ENCODE results near the gene IKZF2.

The IKZF2 gene

DNA sequence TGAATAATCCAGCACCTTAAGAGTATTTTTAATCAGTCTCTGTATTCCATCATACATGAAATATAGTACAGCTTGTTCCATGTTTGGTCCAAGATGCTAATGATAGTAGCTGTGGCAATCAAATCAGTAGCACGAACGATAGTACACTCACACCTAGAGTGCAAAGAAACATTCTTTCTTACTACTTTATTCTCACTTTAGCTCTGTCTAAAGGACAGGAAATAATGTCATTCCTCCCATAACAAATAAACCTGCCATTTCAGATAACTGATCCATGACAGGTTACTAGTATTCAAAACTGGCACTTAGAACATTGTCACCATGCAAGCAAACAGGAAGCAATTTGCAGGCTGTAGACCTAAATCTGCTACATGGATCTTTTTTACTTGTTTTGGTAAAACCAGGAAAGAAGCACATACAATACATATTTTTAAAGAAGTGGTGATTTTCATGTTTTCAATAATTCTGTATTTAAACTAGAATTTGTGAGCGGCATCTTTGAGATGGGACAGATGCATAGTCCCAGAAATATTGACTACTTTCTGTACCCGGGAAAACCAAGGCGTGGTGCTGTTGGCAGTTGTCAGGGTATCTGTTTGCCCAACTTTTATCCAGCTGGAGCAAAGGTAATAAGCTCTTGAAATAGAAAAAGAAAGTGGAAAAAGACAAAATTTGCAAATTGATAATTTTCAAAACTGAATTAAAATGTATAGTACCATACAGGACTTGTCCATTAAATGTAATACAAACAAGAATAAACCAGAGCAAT, 49.5 kb downstream of the IKZF2 start:
- CTCF ChIA-PET = interaction anchor here (1.0 kb wide), 2 partner anchors 10 to 25 kb away, joined by 3 to 4 read pairs; no protein-coding TSS in a partner anchor
- Histone ChIP-seq H3K27ac (ENCODE audit: insufficient read depth in 1 of 2, low read depth in 1 of 2, low read length in 2 of 2, poor library complexity in 1 of 2, severe bottlenecking in 2 of 2) (no peak overlapping the region), H3K36me3 (ENCODE audit: control insufficient read depth in 4 of 4, insufficient read depth in 4 of 4, low read length in 3 of 4) (no peaks in the 10 kb centered on the region), H3K4me1 (ENCODE audit: control extremely low read depth in 1 of 4, control insufficient read depth in 4 of 4, insufficient read depth in 4 of 4, low read length in 3 of 4) (peaks cover 19 to 29% (median 22%) of the 10 kb centered on the region in 4 experiments), H3K4me3 (ENCODE audit: control insufficient read depth in 1 of 7, extremely low read depth in 1 of 7, insufficient read depth in 4 of 7, low read depth in 2 of 7, low read length in 6 of 7) (peak overlapping the region in 2 of 7 experiments; percentile 16 to 50), H3K9me3 (ENCODE audit: control extremely low read depth in 1 of 5, control insufficient read depth in 4 of 5, insufficient read depth in 2 of 5, low read depth in 1 of 5, low read length in 4 of 5) (no peaks in the 10 kb centered on the region), H3K27me3 (replicated peaks in 2 of 5; ENCODE audit: control insufficient read depth in 4 of 5, insufficient read depth in 5 of 5, low read length in 4 of 5) (no peaks in the 10 kb centered on the region)
- peak in 2 of 3 donors; percentile 40 to 60 for DNase-seq
- WGBS (ENCODE audit: insufficient coverage) = 75% methylated on average over 5 of the region's 5 CpGs
- POLR2A ChIA-PET = interaction anchor here (0.6 kb wide), 1 partner anchor 13 kb away, joined by 3 read pairs; no protein-coding TSS in a partner anchor

DNA sequence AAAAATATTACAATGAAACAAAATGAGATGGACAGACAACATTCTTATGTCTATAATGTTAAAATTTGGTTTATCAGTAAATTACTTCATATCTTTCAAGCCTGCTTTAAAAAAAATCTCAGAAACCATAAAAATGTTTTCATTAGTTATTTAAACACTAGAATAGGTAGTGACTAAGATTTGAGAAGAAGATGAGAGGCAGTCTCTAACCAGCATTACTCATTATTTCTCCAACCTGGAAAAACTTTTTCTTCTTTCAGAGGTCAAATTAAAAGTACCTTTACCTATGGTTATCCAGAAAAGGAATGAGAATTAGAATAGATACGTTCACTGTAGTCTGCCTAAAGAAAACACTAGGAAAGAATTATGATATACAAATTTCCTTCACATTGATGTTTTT, 50.3 kb downstream of the IKZF2 start:
- no CpG with 5 or more reads among the region's 1 CpG for WGBS (ENCODE audit: insufficient coverage)
- ChIA-PET CTCF (interaction anchor here (1.0 kb wide), 2 partner anchors 9 to 25 kb away, joined by 3 to 4 read pairs; no protein-coding TSS in a partner anchor), POLR2A (interaction anchor here (0.6 kb wide), 1 partner anchor 12 kb away, joined by 3 read pairs; no protein-coding TSS in a partner anchor)
- DNase-seq = no peak
- H3K4me1 ChIP-seq (ENCODE audit: control extremely low read depth in 1 of 4, control insufficient read depth in 4 of 4, insufficient read depth in 4 of 4, low read length in 3 of 4) = peaks cover 19 to 29% (median 22%) of the 10 kb centered on the region in 4 experiments
- no peaks in the 10 kb centered on the region for H3K9me3 ChIP-seq (ENCODE audit: control extremely low read depth in 1 of 5, control insufficient read depth in 4 of 5, insufficient read depth in 2 of 5, low read depth in 1 of 5, low read length in 4 of 5)
- no peak overlapping the region for H3K4me3 ChIP-seq (ENCODE audit: control insufficient read depth in 1 of 7, extremely low read depth in 1 of 7, insufficient read depth in 4 of 7, low read depth in 2 of 7, low read length in 6 of 7)
- H3K36me3 ChIP-seq (ENCODE audit: control insufficient read depth in 4 of 4, insufficient read depth in 4 of 4, low read length in 3 of 4) = no peaks in the 10 kb centered on the region
- H3K27me3 ChIP-seq (replicated peaks in 2 of 5; ENCODE audit: control insufficient read depth in 4 of 5, insufficient read depth in 5 of 5, low read length in 4 of 5) = no peaks in the 10 kb centered on the region
- no peak overlapping the region for H3K27ac ChIP-seq (ENCODE audit: insufficient read depth in 1 of 2, low read depth in 1 of 2, low read length in 2 of 2, poor library complexity in 1 of 2, severe bottlenecking in 2 of 2)

DNA sequence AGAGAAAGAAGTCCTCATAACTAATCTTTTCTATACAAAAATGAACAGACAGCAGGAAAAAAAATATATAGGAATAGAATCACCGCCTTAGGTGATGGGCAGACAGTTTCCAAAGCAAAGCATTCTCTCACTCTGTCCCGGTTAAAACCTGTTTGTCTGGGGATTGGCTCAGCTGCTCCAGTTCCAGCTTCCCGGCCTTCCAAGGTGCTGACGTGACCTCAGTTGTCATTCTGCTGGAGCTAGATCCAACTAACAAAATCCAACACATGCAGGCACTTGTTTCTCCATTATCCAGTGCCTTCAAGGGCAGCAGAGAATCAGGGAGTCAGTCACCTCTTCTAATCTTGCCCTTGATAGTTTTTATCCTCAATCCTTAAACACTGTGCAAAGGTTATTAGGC, 52.8 kb downstream of the IKZF2 start:
- WGBS (ENCODE audit: insufficient coverage) = 100% methylated on average over 4 of the region's 4 CpGs
- no peaks in the 10 kb centered on the region for H3K36me3 ChIP-seq (ENCODE audit: control insufficient read depth in 4 of 4, insufficient read depth in 4 of 4, low read length in 3 of 4)
- peaks cover 8 to 16% (median 9%) of the 10 kb centered on the region in 4 experiments for H3K4me1 ChIP-seq (ENCODE audit: control extremely low read depth in 1 of 4, control insufficient read depth in 4 of 4, insufficient read depth in 4 of 4, low read length in 3 of 4)
- CTCF ChIA-PET = interaction anchor here (0.7 to 1.2 kb wide), 2 partner anchors 51 to 54 kb away, joined by 3 read pairs; no protein-coding TSS in a partner anchor
- H3K9me3 ChIP-seq (ENCODE audit: control extremely low read depth in 1 of 5, control insufficient read depth in 4 of 5, insufficient read depth in 2 of 5, low read depth in 1 of 5, low read length in 4 of 5) = no peaks in the 10 kb centered on the region
- H3K27ac ChIP-seq (ENCODE audit: insufficient read depth in 1 of 2, low read depth in 1 of 2, low read length in 2 of 2, poor library complexity in 1 of 2, severe bottlenecking in 2 of 2) = no peak overlapping the region
- POLR2A ChIA-PET = no interaction called here
- H3K4me3 ChIP-seq (ENCODE audit: control insufficient read depth in 1 of 7, extremely low read depth in 1 of 7, insufficient read depth in 4 of 7, low read depth in 2 of 7, low read length in 6 of 7) = no peak overlapping the region
- H3K27me3 ChIP-seq (replicated peaks in 2 of 5; ENCODE audit: control insufficient read depth in 4 of 5, insufficient read depth in 5 of 5, low read length in 4 of 5) = no peaks in the 10 kb centered on the region
- DNase-seq = no peak

DNA sequence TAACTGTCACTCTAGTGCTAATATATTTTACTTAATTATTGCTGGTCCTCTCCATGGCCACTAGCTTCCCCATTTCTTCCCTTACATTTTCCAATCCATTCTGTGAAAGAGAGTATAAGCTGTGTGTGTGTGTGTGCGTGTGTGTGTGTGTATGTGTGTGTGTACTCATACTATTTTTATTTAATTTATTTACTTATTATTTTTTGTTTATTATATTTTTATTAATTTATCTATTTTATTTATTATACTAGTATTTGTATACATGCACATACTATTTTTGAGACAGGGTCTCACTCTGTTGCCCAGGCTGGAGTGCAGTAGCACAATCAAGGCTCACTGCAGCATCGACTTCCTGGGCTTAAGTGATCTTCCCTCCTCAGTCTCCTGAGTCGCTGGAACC, 59.6 kb downstream of the IKZF2 start:
- no peaks in the 10 kb centered on the region for H3K4me1 ChIP-seq (ENCODE audit: control extremely low read depth in 1 of 4, control insufficient read depth in 4 of 4, insufficient read depth in 4 of 4, low read length in 3 of 4)
- POLR2A ChIA-PET = interaction anchor here (0.6 kb wide), 1 partner anchor 58 kb away, joined by 3 read pairs; no protein-coding TSS in a partner anchor
- H3K9me3 ChIP-seq (ENCODE audit: control extremely low read depth in 1 of 5, control insufficient read depth in 4 of 5, insufficient read depth in 2 of 5, low read depth in 1 of 5, low read length in 4 of 5) = no peaks in the 10 kb centered on the region
- H3K27me3 ChIP-seq (replicated peaks in 2 of 5; ENCODE audit: control insufficient read depth in 4 of 5, insufficient read depth in 5 of 5, low read length in 4 of 5) = no peaks in the 10 kb centered on the region
- CTCF ChIA-PET = interaction anchor here (0.7 to 1.4 kb wide), 4 partner anchors 8 to 62 kb away, joined by 3 to 4 read pairs (median 4); no protein-coding TSS in a partner anchor
- H3K36me3 ChIP-seq (ENCODE audit: control insufficient read depth in 4 of 4, insufficient read depth in 4 of 4, low read length in 3 of 4) = peaks cover 0 to 4% (median 0%) of the 10 kb centered on the region in 4 experiments
- no peak for DNase-seq
- WGBS (ENCODE audit: insufficient coverage) = 100% methylated on average over 1 of the region's 3 CpGs
- no peak overlapping the region for H3K4me3 ChIP-seq (ENCODE audit: control insufficient read depth in 1 of 7, extremely low read depth in 1 of 7, insufficient read depth in 4 of 7, low read depth in 2 of 7, low read length in 6 of 7)
- no peak overlapping the region for H3K27ac ChIP-seq (ENCODE audit: insufficient read depth in 1 of 2, low read depth in 1 of 2, low read length in 2 of 2, poor library complexity in 1 of 2, severe bottlenecking in 2 of 2)

DNA sequence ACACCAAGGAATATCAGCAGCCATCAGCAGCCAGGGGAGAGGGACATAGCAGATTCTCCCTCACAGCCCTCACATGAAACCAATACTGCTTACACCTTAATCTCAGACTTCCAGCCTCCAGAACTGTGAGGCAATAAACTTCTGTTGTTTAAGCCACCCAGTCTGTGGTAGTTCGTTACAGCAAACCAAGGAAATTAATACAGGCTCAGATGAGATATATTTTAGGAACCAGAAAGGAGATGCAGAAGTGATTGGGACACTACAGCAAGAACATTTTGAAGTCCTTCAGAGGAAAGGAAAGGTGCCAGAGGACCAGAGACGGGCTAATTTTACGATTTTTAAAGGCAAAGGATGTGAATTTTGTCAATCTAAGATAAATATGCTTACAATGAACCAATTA, 60.6 kb downstream of the IKZF2 start:
- CTCF ChIA-PET = no interaction called here
- DNase-seq = no peak

DNA sequence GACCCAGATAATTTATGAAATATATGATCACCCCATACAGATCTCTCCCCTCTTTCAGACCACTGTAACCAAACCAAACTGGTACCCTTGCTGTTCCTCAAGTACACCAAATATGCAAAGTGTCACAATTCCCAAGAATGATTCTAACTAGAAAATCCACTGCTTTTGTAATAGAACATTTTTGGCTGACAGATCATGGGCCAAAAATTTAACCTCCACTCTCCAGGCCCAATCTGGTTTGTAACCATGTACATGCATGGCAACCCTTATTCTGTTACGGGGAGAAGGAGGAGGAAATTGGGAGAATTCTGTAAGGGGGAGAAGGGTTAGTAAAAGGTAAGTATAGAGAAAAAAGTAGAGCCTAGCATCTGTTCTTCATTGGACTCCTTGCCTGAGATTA, 62.0 kb downstream of the IKZF2 start:
- no peak for DNase-seq
- H3K36me3 ChIP-seq (ENCODE audit: control insufficient read depth in 4 of 4, insufficient read depth in 4 of 4, low read length in 3 of 4) = peaks cover 0 to 4% (median 0%) of the 10 kb centered on the region in 4 experiments
- H3K27ac ChIP-seq (ENCODE audit: insufficient read depth in 1 of 2, low read depth in 1 of 2, low read length in 2 of 2, poor library complexity in 1 of 2, severe bottlenecking in 2 of 2) = no peak overlapping the region
- H3K9me3 ChIP-seq (ENCODE audit: control extremely low read depth in 1 of 5, control insufficient read depth in 4 of 5, insufficient read depth in 2 of 5, low read depth in 1 of 5, low read length in 4 of 5) = no peaks in the 10 kb centered on the region
- no CpG with 5 or more reads among the region's 1 CpG for WGBS (ENCODE audit: insufficient coverage)
- ChIA-PET POLR2A (interaction anchor here (0.6 kb wide), 1 partner anchor 12 kb away, joined by 3 read pairs; no protein-coding TSS in a partner anchor), CTCF (no interaction called here)
- H3K27me3 ChIP-seq (replicated peaks in 2 of 5; ENCODE audit: control insufficient read depth in 4 of 5, insufficient read depth in 5 of 5, low read length in 4 of 5) = no peaks in the 10 kb centered on the region
- no peaks in the 10 kb centered on the region for H3K4me1 ChIP-seq (ENCODE audit: control extremely low read depth in 1 of 4, control insufficient read depth in 4 of 4, insufficient read depth in 4 of 4, low read length in 3 of 4)
- no peak overlapping the region for H3K4me3 ChIP-seq (ENCODE audit: control insufficient read depth in 1 of 7, extremely low read depth in 1 of 7, insufficient read depth in 4 of 7, low read depth in 2 of 7, low read length in 6 of 7)

More for the DNA sequence above, 60.6 kb downstream of the IKZF2 start:
- WGBS (ENCODE audit: insufficient coverage) = 88% methylated on average over 1 of the region's 3 CpGs
- no peaks in the 10 kb centered on the region for H3K27me3 ChIP-seq (replicated peaks in 2 of 5; ENCODE audit: control insufficient read depth in 4 of 5, insufficient read depth in 5 of 5, low read length in 4 of 5)
- peak overlapping the region in 1 of 7 experiments; percentile 7 for H3K4me3 ChIP-seq (ENCODE audit: control insufficient read depth in 1 of 7, extremely low read depth in 1 of 7, insufficient read depth in 4 of 7, low read depth in 2 of 7, low read length in 6 of 7)
- H3K36me3 ChIP-seq (ENCODE audit: control insufficient read depth in 4 of 4, insufficient read depth in 4 of 4, low read length in 3 of 4) = peaks cover 0 to 4% (median 0%) of the 10 kb centered on the region in 4 experiments
- no peak overlapping the region for H3K27ac ChIP-seq (ENCODE audit: insufficient read depth in 1 of 2, low read depth in 1 of 2, low read length in 2 of 2, poor library complexity in 1 of 2, severe bottlenecking in 2 of 2)
- H3K4me1 ChIP-seq (ENCODE audit: control extremely low read depth in 1 of 4, control insufficient read depth in 4 of 4, insufficient read depth in 4 of 4, low read length in 3 of 4) = no peaks in the 10 kb centered on the region
- POLR2A ChIA-PET = no interaction called here
- H3K9me3 ChIP-seq (ENCODE audit: control extremely low read depth in 1 of 5, control insufficient read depth in 4 of 5, insufficient read depth in 2 of 5, low read depth in 1 of 5, low read length in 4 of 5) = no peaks in the 10 kb centered on the region

DNA sequence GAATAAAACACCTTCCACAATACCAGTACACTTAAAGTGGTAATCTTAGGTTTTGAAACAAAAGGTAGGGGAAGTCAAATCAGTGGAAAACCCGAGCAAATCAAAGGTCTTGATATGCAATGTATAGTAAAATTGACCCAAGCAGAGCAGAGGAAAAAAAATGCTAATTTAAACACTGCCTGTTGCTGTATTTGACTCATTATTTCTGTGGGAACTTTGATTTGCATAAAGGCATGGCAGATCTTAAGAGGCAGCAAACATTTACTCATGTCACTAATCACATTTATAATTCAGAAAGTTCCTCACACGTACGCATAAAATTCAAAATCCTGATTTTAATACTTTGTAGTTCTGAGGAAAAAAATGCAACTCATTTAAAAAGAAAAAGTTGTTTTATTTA, 64.4 kb downstream of the IKZF2 start:
- no peaks in the 10 kb centered on the region for H3K36me3 ChIP-seq (ENCODE audit: control insufficient read depth in 4 of 4, insufficient read depth in 4 of 4, low read length in 3 of 4)
- no peaks in the 10 kb centered on the region for H3K9me3 ChIP-seq (ENCODE audit: control extremely low read depth in 1 of 5, control insufficient read depth in 4 of 5, insufficient read depth in 2 of 5, low read depth in 1 of 5, low read length in 4 of 5)
- H3K4me1 ChIP-seq (ENCODE audit: control extremely low read depth in 1 of 4, control insufficient read depth in 4 of 4, insufficient read depth in 4 of 4, low read length in 3 of 4) = no peaks in the 10 kb centered on the region
- H3K4me3 ChIP-seq (ENCODE audit: control insufficient read depth in 1 of 7, extremely low read depth in 1 of 7, insufficient read depth in 4 of 7, low read depth in 2 of 7, low read length in 6 of 7) = no peak overlapping the region
- POLR2A ChIA-PET = no interaction called here
- no peak for DNase-seq
- H3K27ac ChIP-seq (ENCODE audit: insufficient read depth in 1 of 2, low read depth in 1 of 2, low read length in 2 of 2, poor library complexity in 1 of 2, severe bottlenecking in 2 of 2) = no peak overlapping the region
- H3K27me3 ChIP-seq (replicated peaks in 2 of 5; ENCODE audit: control insufficient read depth in 4 of 5, insufficient read depth in 5 of 5, low read length in 4 of 5) = no peaks in the 10 kb centered on the region
- 100% methylated on average over 1 of the region's 3 CpGs for WGBS (ENCODE audit: insufficient coverage)
- CTCF ChIA-PET = no interaction called here

Measured in common myeloid progenitor, CD34-positive (primary cell).